Upper lobe of right lung (tissue), 1 donor: ENCODE results near the gene PPP1R27. TPM values are rescaled to one million over a fixed set of nuclear protein-coding genes. Genes with fewer than 3 reads are reported as not detected.
"Not testable (repeated sequence)": the region's sequence is repeated elsewhere in the genome, so short reads cannot be mapped to it uniquely, and the experiment has no call there.

Experiments
- ATAC-seq: fragments of 200-7000 bp; cut with Tn5 transposase; one replicate; pipeline ENCODE4 v1.9.1; 2020; ENCODE audit warnings: mild to moderate bottlenecking, moderate library complexity
- DNase-seq: peaks from one replicate; pipeline ENCODE4 v3.0.0-alpha.2; 2020
- H3K27ac ChIP-seq: fragments of 200-600 bp; one replicate; pipeline ENCODE4 v1.8.0; 2022
- H3K27me3 ChIP-seq: fragments of 200-600 bp; one replicate; pipeline ENCODE4 v1.8.0; 2022; ENCODE audit warnings: mild to moderate bottlenecking
- H3K36me3 ChIP-seq: fragments of 200-600 bp; one replicate; pipeline ENCODE4 v1.8.0; 2022
- H3K4me1 ChIP-seq: fragments of 200-600 bp; one replicate; pipeline ENCODE4 v1.8.0; 2022
- H3K4me3 ChIP-seq: fragments of 200-600 bp; one replicate; pipeline ENCODE4 v1.8.0; 2022; ENCODE audit warnings: mild to moderate bottlenecking
- H3K9me3 ChIP-seq: fragments of 200-600 bp; one replicate; pipeline ENCODE4 v1.8.0; 2022
- intact Hi-C: fragments of 100-400 bp; cut with DNase I; formaldehyde crosslinking; loops from one replicate; pipeline ENCODE4 v1.11.0; 2022
- total RNA-seq: library from RNA; stranded (reverse); fragmentation: NEBNext Ultra II Directional; extraction: Animal tissue kit (Norgen Biotek cat#: 25700); gene quantifications from one replicate; pipeline ENCODE4 v1.2.1, GENCODE V29; 2021
- TF ChIP-seq, protein P1 (sequence below): fragments of 200-600 bp; IDR thresholded peaks from one replicate; pipeline ENCODE4 v1.8.0; 2022; ENCODE audit warnings: antibody characterized with exemption
- donor health status: DM: no; HTN: yes; CAD: no; lungs with severe emphysema.

Gene PPP1R27
- total RNA-seq, 1 donor from 2014 or later: not detected

DNA sequence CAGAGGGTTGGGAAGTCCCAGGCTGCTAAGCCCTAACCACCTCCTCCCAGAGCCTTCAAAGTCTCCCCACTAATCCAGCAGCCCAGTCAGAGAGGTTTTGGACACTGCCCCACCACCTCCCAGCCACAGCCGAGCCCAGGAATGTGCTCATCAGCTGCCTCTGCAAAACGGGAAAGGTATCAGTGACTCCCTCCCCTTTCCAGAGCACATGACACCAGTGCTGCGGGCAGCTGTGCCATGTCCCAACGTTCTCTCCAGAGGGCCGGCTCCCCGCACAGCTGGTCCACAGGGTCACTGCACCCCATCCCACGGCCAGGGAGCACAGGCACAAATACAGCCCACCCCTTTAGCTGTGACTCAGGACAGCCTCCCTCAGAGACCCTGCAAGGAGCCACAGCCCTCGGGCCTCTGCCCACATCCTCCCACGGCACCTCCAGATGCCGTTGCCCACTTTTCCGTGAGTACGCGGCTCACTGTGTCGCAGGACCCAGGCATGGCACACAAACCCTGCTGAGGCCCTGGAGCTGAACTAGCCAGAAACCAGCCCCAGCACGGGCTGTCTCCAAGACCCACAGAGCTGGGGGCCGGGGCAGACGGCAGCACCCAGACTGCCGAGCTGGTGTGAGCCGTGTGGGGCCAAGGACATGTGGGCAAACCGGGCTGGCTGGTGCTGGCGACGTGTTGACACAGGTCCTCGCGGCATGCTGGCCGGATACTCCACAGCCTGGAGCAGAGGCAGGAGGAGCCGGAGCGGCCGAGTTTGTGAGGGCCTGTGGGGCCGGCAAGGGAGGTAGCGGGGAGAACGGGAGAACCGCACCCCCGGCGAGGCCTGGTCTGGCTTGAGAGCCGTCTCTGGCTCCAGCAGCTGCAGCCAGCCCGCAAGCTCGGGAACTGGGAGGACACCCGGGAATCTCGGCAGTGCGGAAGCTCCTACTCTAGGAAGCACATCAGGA lies 6.3 kb upstream of the PPP1R27 start:
- no peaks in the 10 kb centered on the region for H3K4me1 ChIP-seq
- TF ChIP-seq, protein P1, sequence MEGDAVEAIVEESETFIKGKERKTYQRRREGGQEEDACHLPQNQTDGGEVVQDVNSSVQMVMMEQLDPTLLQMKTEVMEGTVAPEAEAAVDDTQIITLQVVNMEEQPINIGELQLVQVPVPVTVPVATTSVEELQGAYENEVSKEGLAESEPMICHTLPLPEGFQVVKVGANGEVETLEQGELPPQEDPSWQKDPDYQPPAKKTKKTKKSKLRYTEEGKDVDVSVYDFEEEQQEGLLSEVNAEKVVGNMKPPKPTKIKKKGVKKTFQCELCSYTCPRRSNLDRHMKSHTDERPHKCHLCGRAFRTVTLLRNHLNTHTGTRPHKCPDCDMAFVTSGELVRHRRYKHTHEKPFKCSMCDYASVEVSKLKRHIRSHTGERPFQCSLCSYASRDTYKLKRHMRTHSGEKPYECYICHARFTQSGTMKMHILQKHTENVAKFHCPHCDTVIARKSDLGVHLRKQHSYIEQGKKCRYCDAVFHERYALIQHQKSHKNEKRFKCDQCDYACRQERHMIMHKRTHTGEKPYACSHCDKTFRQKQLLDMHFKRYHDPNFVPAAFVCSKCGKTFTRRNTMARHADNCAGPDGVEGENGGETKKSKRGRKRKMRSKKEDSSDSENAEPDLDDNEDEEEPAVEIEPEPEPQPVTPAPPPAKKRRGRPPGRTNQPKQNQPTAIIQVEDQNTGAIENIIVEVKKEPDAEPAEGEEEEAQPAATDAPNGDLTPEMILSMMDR: no peak
- peak; percentile 64 for ATAC-seq
- H3K27ac ChIP-seq: no peak overlapping the region
- no peaks in the 10 kb centered on the region for H3K9me3 ChIP-seq
- no peaks in the 10 kb centered on the region for H3K27me3 ChIP-seq
- no peak for DNase-seq
- H3K4me3 ChIP-seq: no peak overlapping the region
- intact Hi-C loops: no loop called here
- H3K36me3 ChIP-seq: peaks cover 39% of the 10 kb centered on the region

DNA sequence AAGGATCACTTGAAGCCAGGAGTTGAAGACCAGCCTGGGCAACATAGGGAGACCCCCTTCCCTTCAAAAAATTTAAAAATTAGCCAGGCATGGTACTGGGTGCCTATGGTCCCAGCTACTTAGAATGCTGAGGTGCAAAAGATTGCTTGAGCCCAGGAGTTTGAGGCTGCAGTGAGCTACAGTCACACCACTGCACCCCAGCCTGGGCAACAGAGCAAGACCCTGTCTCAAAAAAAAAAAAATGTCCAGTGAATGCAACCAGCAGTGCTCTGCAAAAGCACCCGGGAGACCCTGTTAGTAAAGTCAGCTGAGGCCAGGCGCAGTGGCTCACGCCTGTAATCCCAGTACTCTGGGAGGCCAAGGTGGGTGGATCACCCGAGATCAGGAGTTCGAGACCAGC lies 5.2 kb upstream of the PPP1R27 start:
- ATAC-seq, H3K4me1 ChIP-seq, H3K27me3 ChIP-seq, H3K27ac ChIP-seq, DNase-seq, H3K4me3 ChIP-seq, intact Hi-C loops, H3K9me3 ChIP-seq: not testable (repeated sequence)
- H3K36me3 ChIP-seq: peaks cover 29% of the 10 kb centered on the region

DNA sequence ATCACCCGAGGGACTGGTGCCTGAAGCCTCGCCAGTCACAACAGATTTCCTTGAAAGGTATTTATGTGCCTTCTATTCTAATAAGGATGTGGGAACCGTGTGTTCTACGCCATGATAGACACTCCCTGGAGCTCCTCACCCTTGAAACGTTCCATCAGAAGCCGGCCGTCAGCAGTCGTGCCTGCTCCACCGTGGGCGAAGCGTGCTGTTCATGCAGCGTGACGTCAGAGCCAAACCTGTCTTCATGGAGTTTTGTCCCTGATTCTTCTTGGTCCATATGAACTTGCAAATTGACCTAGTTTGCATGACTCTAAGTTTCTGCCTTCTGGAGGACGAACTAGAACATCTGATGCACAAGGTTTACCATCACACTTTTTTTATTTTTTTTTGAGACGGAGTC lies 4.5 kb upstream of the PPP1R27 start:
- ATAC-seq (no peak), DNase-seq (no peak)
- peaks cover 2% of the 10 kb centered on the region for H3K4me1 ChIP-seq
- TF ChIP-seq, protein P1: no peak
- no peak overlapping the region for H3K27ac ChIP-seq
- no peaks in the 10 kb centered on the region for H3K27me3 ChIP-seq
- H3K36me3 ChIP-seq: peaks cover 21% of the 10 kb centered on the region
- intact Hi-C loops: no loop called here
- H3K4me3 ChIP-seq: no peak overlapping the region
- H3K9me3 ChIP-seq: no peaks in the 10 kb centered on the region

DNA sequence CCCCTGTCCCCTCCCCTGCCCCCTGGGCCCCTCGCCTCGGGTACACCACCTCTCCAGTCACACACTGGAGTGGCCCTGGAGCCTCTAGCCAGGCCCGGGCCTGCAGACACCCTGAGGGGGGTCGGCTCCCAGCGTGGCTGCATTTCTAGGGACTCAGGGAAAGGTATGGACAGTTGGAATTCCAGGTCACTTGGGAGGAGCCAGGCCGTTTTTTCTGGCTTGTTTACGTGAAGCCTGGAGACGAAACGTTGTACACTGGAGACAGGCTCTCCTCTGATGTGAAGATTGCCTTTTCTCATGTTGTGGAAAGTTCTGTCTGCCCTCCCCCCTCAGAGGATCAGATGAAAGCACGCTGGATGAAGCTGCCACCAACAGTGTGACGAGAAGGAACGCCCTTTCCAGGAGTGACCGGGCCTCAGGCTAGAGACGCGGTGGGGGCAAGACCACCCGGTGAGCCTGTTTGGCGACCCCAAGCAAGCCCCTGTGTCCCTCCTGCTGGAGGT lies 4.0 kb upstream of the PPP1R27 start:
- TF ChIP-seq, protein P1: no peak
- no peaks in the 10 kb centered on the region for H3K27me3 ChIP-seq
- no peaks in the 10 kb centered on the region for H3K9me3 ChIP-seq
- H3K4me1 ChIP-seq: peaks cover 7% of the 10 kb centered on the region
- intact Hi-C loops: no loop called here
- ATAC-seq (no peak), DNase-seq (no peak)
- no peak overlapping the region for H3K4me3 ChIP-seq
- H3K36me3 ChIP-seq: peaks cover 16% of the 10 kb centered on the region
- H3K27ac ChIP-seq: no peak overlapping the region

DNA sequence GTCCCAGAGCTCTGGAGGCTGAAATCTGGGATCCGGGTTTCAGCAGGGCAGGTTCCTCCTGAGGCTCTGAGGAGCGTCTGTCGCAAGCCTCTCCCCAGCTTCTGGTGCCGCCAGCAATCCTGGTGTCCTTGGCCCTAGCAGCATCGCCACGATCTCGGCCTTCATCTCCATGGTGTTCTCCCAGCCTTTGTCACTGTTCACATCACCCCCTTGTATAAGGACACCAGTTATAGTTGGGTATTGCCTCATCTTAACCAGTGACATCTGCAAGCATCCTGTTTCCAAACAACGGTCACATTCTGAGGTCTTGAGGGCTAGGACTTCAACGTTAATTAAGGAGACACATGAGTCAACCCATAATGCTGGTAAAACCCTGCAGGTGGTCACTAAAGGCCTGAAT lies 2.8 kb upstream of the PPP1R27 start:
- no peak for ATAC-seq
- Histone ChIP-seq H3K9me3 (no peaks in the 10 kb centered on the region), H3K27ac (no peak overlapping the region), H3K36me3 (peaks cover 4% of the 10 kb centered on the region), H3K4me1 (peaks cover 10% of the 10 kb centered on the region), H3K4me3 (no peak overlapping the region), H3K27me3 (no peaks in the 10 kb centered on the region)
- DNase-seq: no peak
- TF ChIP-seq, protein P1: no peak
- intact Hi-C loops: no loop called here
